Measurements from ENCODE around the gene ARL8B. TPM values are rescaled to one million over a fixed set of nuclear protein-coding genes. Genes with fewer than 3 reads are reported as not detected.

Gene ARL8B
- total and polyA plus RNA-seq, 8 donors: 60.3 to 93.9 (median 70.2) TPM

GRCh38 chr3:5165698-5166097 is 43.6 kb downstream of the ARL8B start:
- Histone ChIP-seq H3K4me3 (no peak overlapping the region), H3K27ac (no peak overlapping the region), H3K4me1 (peaks cover 0 to 84% of the 10 kb centered on the region in 2 donors), H3K27me3 (no peaks in the 10 kb centered on the region), H3K9me3 (no peaks in the 10 kb centered on the region), H3K36me3 (peaks cover 0 to 2% of the 10 kb centered on the region in 2 donors)
- intact Hi-C loops (cut with DNase I): no loop called here
- ATAC-seq (no peak), DNase-seq (no peak)
- no peak for TF ChIP-seq CTCF (IDR thresholded peaks at IDR 0.05)

- Histone ChIP-seq H3K4me1 (peaks cover 0 to 75% of the 10 kb centered on the region in 2 donors), H3K27ac (no peak overlapping the region), H3K36me3 (peaks cover 0 to 13% of the 10 kb centered on the region in 2 donors), H3K9me3 (no peaks in the 10 kb centered on the region), H3K4me3 (no peak overlapping the region), H3K27me3 (no peaks in the 10 kb centered on the region)
- no peak for TF ChIP-seq CTCF (IDR thresholded peaks at IDR 0.05)
- no peak for ATAC-seq
- intact Hi-C loops (cut with DNase I): no loop called here
- DNase-seq: no peak
Observed at GRCh38 chr3:5166846-5167245, 44.8 kb downstream of the ARL8B start.

GRCh38 chr3:5168110-5168509 is 46.0 kb downstream of the ARL8B start:
- DNase-seq (no peak), ATAC-seq (peak; percentile 82)
- intact Hi-C loops (cut with DNase I): no loop called here
- TF ChIP-seq CTCF (IDR thresholded peaks at IDR 0.05): no peak
- no peaks in the 10 kb centered on the region for H3K27me3 ChIP-seq
- peaks cover 0 to 26% of the 10 kb centered on the region in 2 donors for H3K36me3 ChIP-seq
- no peaks in the 10 kb centered on the region for H3K9me3 ChIP-seq
- H3K4me3 ChIP-seq: no peak overlapping the region
- peak overlapping the region; percentile 13 to 34 for H3K27ac ChIP-seq
- H3K4me1 ChIP-seq: peaks cover 0 to 62% of the 10 kb centered on the region in 2 donors

- DNase-seq (no peak), ATAC-seq (no peak)
- Histone ChIP-seq H3K36me3 (peaks cover 0 to 41% of the 10 kb centered on the region in 2 donors), H3K4me1 (peaks cover 0 to 49% of the 10 kb centered on the region in 2 donors), H3K27me3 (no peaks in the 10 kb centered on the region), H3K9me3 (no peaks in the 10 kb centered on the region), H3K27ac (no peak overlapping the region), H3K4me3 (no peak overlapping the region)
- no peak for TF ChIP-seq CTCF (IDR thresholded peaks at IDR 0.05)
- intact Hi-C loops (cut with DNase I): no loop called here
Observed at GRCh38 chr3:5169807-5170206, 47.7 kb downstream of the ARL8B start.

GRCh38 chr3:5170975-5171374 is 48.9 kb downstream of the ARL8B start:
- DNase-seq: no peak
- Histone ChIP-seq H3K36me3 (peaks cover 0 to 53% of the 10 kb centered on the region in 2 donors), H3K4me3 (no peak overlapping the region), H3K4me1 (peaks cover 0 to 38% of the 10 kb centered on the region in 2 donors), H3K9me3 (no peaks in the 10 kb centered on the region), H3K27me3 (no peaks in the 10 kb centered on the region), H3K27ac (no peak overlapping the region)
- ATAC-seq: no peak
- TF ChIP-seq CTCF (IDR thresholded peaks at IDR 0.05): no peak
- intact Hi-C loops (cut with DNase I): no loop called here
